GM23338 (cell line): Measurements from ENCODE around the gene ADSS1. TPM values are rescaled to one million over a fixed set of nuclear protein-coding genes. Genes with fewer than 3 reads are reported as not detected.

ENCODE experiments used
- ATAC-seq: fragments of 200-7000 bp; cut with Tn5 transposase; 3 replicates; pipeline ENCODE4 v1.9.1; 2020
- DNase-seq: peaks from one replicate; pipeline ENCODE4 v3.0.0-alpha.2; 2015; ENCODE audit warnings: low spot score
- H2AFZ ChIP-seq: fragments of 200-600 bp; sonication (generic); 2 replicates; pipeline ENCODE4 v1.8.0; 2016; ENCODE audit warnings: antibody characterized with exemption, mild to moderate bottlenecking, moderate library complexity
- H3F3A ChIP-seq: fragments of 200-600 bp; sonication (generic); replicated peaks from 2 replicates; pipeline ENCODE4 v1.8.0; 2017; ENCODE audit warnings: antibody characterized with exemption, mixed run types, low read depth
- H3K27ac ChIP-seq: fragments of 200-600 bp; sonication (generic); 2 replicates; pipeline ENCODE4 v1.6.1; 2016; ENCODE audit warnings: low read depth
- H3K27me3 ChIP-seq: fragments of 200-600 bp; sonication (generic); 2 replicates; pipeline ENCODE4 v1.8.0; 2016; ENCODE audit warnings: mild to moderate bottlenecking, mixed run types, moderate library complexity; ENCODE audit not compliant: insufficient read depth
- H3K36me3 ChIP-seq: fragments of 200-600 bp; sonication (generic); 2 replicates; pipeline ENCODE4 v1.8.0; 2016; ENCODE audit warnings: mild to moderate bottlenecking; ENCODE audit not compliant: insufficient read depth
- H3K4me1 ChIP-seq: fragments of 200-600 bp; sonication (generic); 2 replicates; pipeline ENCODE4 v1.8.0; 2016; ENCODE audit warnings: mild to moderate bottlenecking, moderate library complexity; ENCODE audit not compliant: insufficient read depth
- H3K4me2 ChIP-seq: fragments of 200-600 bp; sonication (generic); 2 replicates; pipeline ENCODE4 v1.7.1; 2017; ENCODE audit warnings: mixed run types
- H3K4me3 ChIP-seq: fragments of 200-600 bp; sonication (generic); 2 replicates; pipeline ENCODE4 v1.6.1; 2016; ENCODE audit warnings: mixed run types
- H3K79me2 ChIP-seq: fragments of 200-600 bp; sonication (generic); replicated peaks from 2 replicates; pipeline ENCODE4 v1.8.0; 2017; ENCODE audit warnings: mild to moderate bottlenecking; ENCODE audit not compliant: insufficient read depth
- H3K9me2 ChIP-seq: fragments of 200-600 bp; sonication (generic); 2 replicates; pipeline ENCODE4 v1.8.0; 2017; ENCODE audit not compliant: insufficient read depth
- H4K20me1 ChIP-seq: fragments of 200-600 bp; sonication (generic); replicated peaks from 2 replicates; pipeline ENCODE4 v1.8.0; 2017; ENCODE audit warnings: mild to moderate bottlenecking; ENCODE audit not compliant: insufficient read depth
- H3K27ac Mint-ChIP-seq: 2 replicates; pipeline ENCODE4 v1.8.0; 2020; ENCODE audit warnings: inconsistent platforms, mild to moderate bottlenecking, moderate library complexity, mixed read lengths
- H3K27me3 Mint-ChIP-seq: 3 replicates; pipeline ENCODE4 v1.8.0; 2022; ENCODE audit warnings: low read depth, mild to moderate bottlenecking, moderate library complexity, mixed read lengths, inconsistent platforms; ENCODE audit not compliant: insufficient read depth, poor library complexity
- H3K36me3 Mint-ChIP-seq: 3 replicates; pipeline ENCODE4 v1.8.0; 2021; ENCODE audit warnings: low read depth, mild to moderate bottlenecking, inconsistent platforms, moderate library complexity, mixed read lengths
- H3K4me1 Mint-ChIP-seq: 3 replicates; pipeline ENCODE4 v1.8.0; 2020; ENCODE audit warnings: mild to moderate bottlenecking, inconsistent platforms, mixed read lengths
- H3K4me3 Mint-ChIP-seq: 3 replicates; pipeline ENCODE4 v1.8.0; 2021; ENCODE audit warnings: moderate library complexity, mild to moderate bottlenecking, inconsistent platforms, mixed read lengths
- H3K9me3 Mint-ChIP-seq: 3 replicates; pipeline ENCODE4 v1.8.0; 2020; ENCODE audit warnings: moderate library complexity, mild to moderate bottlenecking, inconsistent platforms, mixed read lengths
- CREB1 ChIP-seq: fragments of 250-450 bp; sonication (Bioruptor Pico); IDR thresholded peaks from 2 replicates; pipeline ENCODE4 v1.5.0; 2020; ENCODE audit warnings: low read depth, mild to moderate bottlenecking, moderate library complexity
- EZH2 ChIP-seq: fragments of 200-600 bp; sonication (generic); IDR thresholded peaks from one replicate; pipeline ENCODE4 v1.8.0; 2017; ENCODE audit warnings: antibody characterized with exemption, mild to moderate bottlenecking, low read depth; ENCODE audit not compliant: unreplicated experiment
- EZH2phosphoT487 ChIP-seq: fragments of 200-600 bp; sonication (generic); IDR thresholded peaks from one replicate; pipeline ENCODE4 v1.8.1; 2018; ENCODE audit warnings: antibody characterized with exemption; ENCODE audit not compliant: unreplicated experiment
- JUNB ChIP-seq: IDR thresholded peaks from one replicate; pipeline ENCODE4 v1.6.1; 2016; ENCODE audit warnings: antibody characterized with exemption; ENCODE audit not compliant: unreplicated experiment
- NANOG ChIP-seq: IDR thresholded peaks from 2 replicates; pipeline ENCODE4 v1.6.1; 2016; ENCODE audit warnings: antibody characterized with exemption, borderline replicate concordance
- POLR2AphosphoS5 ChIP-seq: IDR thresholded peaks from 2 replicates; pipeline ENCODE4 v1.6.1; 2016; ENCODE audit warnings: antibody characterized with exemption, low read depth
- STAT1 ChIP-seq: IDR thresholded peaks from one replicate; pipeline ENCODE4 v1.6.1; 2016; ENCODE audit warnings: antibody characterized with exemption; ENCODE audit not compliant: unreplicated experiment
- ZNF114 ChIP-seq: fragments of 250-450 bp; sonication (Bioruptor Pico); IDR thresholded peaks from 2 replicates; pipeline ENCODE4 v1.5.0; 2020; ENCODE audit warnings: mild to moderate bottlenecking, moderate library complexity
- ZNF331 ChIP-seq: fragments of 250-450 bp; sonication (Bioruptor Pico); IDR thresholded peaks from 2 replicates; pipeline ENCODE4 v1.5.0; 2020; ENCODE audit warnings: low read depth, mild to moderate bottlenecking, moderate library complexity
- ZNF462 ChIP-seq: fragments of 250-450 bp; sonication (Bioruptor Pico); IDR thresholded peaks from 2 replicates; pipeline ENCODE4 v1.5.0; 2020; ENCODE audit warnings: mild to moderate bottlenecking, moderate library complexity
- polyA plus RNA-seq: library from polyadenylated mRNA; unstranded; fragments of >200 nt; fragmentation: Nextera tagmentation; extraction: Ambion mirVana; gene quantifications from 2 replicates; pipeline ENCODE4 v1.2.1, GENCODE V29; 2016
- total RNA-seq: library from RNA; depleted of rRNA; stranded (reverse); fragments of >200 nt; shearing (Covaris generic); gene quantifications from 2 replicates; pipeline ENCODE4 v1.2.3, GENCODE V29; 2014
- TF ChIP-seq, protein P1 (sequence below): IDR thresholded peaks from 2 replicates; pipeline ENCODE4 v1.6.1; 2016; ENCODE audit warnings: antibody characterized with exemption
- TF ChIP-seq, protein P2 (sequence below): IDR thresholded peaks from one replicate; pipeline ENCODE4 v1.6.1; 2018; ENCODE audit warnings: antibody characterized with exemption; ENCODE audit not compliant: unreplicated experiment
- TF ChIP-seq, protein P3 (sequence below), 2 experiments: fragments of 200-600 bp in 1 of 2; sonication (generic) in 1 of 2; conservative IDR thresholded peaks; 2 replicates each; pipeline versions ENCODE4 v1.5.1 to v1.6.1; 2016 to 2017; ENCODE audit warnings: antibody characterized with exemption in 2 of 2, low read depth in 2 of 2, mild to moderate bottlenecking in 2 of 2, moderate library complexity in 1 of 2

The ADSS1 gene
- total and polyA plus RNA-seq, 2 experiments from 2014 or later: 9.5 to 11.6 TPM

DNA sequence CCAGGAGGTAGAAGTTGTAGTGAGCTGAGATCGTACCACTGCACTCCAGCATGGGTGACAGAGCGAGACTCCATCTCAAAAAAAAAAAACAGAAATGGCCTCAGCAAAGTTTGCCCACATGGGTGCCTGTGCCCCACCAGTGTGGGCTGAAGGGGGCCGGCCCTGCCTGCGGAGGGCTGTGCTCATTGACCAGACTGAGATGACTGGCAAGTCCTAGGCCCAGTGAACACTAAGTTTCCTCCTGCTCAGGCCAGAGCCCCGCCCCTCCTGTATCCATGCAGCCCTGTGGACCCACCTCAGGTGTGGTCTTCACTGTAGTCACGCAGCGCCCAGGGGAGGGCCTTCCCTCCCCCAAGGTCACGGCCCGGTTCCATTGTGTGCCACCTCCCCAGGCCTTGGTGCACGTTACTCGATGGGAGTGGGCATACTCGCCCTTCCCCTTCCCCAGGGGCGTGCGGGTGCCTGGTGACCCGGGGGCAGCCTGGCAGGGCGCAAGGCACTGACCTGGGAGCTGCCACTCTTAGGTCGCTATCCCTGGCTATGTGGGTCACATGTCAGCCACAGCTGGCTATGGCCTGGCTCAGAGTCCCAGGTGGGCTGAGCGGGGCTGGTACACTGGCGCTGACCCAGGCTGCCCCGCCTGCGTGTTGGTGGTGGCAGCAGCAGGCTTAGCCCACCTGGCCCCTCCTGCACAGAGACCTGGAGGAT lies 18.5 kb upstream of the ADSS1 start:
- Mint-ChIP-seq H3K9me3 (peaks cover 19% of the 10 kb centered on the region), H3K4me3 (no peak overlapping the region), H3K36me3 (peaks cover 37% of the 10 kb centered on the region), H3K27ac (no peak overlapping the region), H3K4me1 (peaks cover 13% of the 10 kb centered on the region), H3K27me3 (peaks cover 10% of the 10 kb centered on the region)
- DNase-seq (no peak), ATAC-seq (no peak; the same call in 2 of the 3 replicates)
- no peaks in the 10 kb centered on the region for H4K20me1 ChIP-seq
- no peak overlapping the region for H3K27ac ChIP-seq
- H3F3A ChIP-seq: 0 out of 2 replicates have a peak, but pooled peaks cover 2% of the 10 kb centered on the region
- H3K4me1 ChIP-seq: peaks cover 10% of the 10 kb centered on the region; the same call in 1 of the 2 replicates
- no peak overlapping the region for H2AFZ ChIP-seq
- H3K4me2 ChIP-seq: no peak overlapping the region
- peaks cover 12% of the 10 kb centered on the region; the same call in 1 of the 2 replicates for H3K36me3 ChIP-seq
- no peaks in the 10 kb centered on the region for H3K79me2 ChIP-seq
- no peaks in the 10 kb centered on the region for H3K9me2 ChIP-seq
- TF ChIP-seq EZH2 (no peak), POLR2AphosphoS5 (no peak), JUNB (no peak), NANOG (no peak), EZH2phosphoT487 (no peak), STAT1 (no peak), ZNF462 (no peak), ZNF114 (CRISPR knock-in tag) (no peak), ZNF331 (no peak), CREB1 (CRISPR knock-in tag) (no peak)
- TF ChIP-seq, protein P1, sequence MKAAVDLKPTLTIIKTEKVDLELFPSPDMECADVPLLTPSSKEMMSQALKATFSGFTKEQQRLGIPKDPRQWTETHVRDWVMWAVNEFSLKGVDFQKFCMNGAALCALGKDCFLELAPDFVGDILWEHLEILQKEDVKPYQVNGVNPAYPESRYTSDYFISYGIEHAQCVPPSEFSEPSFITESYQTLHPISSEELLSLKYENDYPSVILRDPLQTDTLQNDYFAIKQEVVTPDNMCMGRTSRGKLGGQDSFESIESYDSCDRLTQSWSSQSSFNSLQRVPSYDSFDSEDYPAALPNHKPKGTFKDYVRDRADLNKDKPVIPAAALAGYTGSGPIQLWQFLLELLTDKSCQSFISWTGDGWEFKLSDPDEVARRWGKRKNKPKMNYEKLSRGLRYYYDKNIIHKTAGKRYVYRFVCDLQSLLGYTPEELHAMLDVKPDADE: no peak
- TF ChIP-seq, protein P2, sequence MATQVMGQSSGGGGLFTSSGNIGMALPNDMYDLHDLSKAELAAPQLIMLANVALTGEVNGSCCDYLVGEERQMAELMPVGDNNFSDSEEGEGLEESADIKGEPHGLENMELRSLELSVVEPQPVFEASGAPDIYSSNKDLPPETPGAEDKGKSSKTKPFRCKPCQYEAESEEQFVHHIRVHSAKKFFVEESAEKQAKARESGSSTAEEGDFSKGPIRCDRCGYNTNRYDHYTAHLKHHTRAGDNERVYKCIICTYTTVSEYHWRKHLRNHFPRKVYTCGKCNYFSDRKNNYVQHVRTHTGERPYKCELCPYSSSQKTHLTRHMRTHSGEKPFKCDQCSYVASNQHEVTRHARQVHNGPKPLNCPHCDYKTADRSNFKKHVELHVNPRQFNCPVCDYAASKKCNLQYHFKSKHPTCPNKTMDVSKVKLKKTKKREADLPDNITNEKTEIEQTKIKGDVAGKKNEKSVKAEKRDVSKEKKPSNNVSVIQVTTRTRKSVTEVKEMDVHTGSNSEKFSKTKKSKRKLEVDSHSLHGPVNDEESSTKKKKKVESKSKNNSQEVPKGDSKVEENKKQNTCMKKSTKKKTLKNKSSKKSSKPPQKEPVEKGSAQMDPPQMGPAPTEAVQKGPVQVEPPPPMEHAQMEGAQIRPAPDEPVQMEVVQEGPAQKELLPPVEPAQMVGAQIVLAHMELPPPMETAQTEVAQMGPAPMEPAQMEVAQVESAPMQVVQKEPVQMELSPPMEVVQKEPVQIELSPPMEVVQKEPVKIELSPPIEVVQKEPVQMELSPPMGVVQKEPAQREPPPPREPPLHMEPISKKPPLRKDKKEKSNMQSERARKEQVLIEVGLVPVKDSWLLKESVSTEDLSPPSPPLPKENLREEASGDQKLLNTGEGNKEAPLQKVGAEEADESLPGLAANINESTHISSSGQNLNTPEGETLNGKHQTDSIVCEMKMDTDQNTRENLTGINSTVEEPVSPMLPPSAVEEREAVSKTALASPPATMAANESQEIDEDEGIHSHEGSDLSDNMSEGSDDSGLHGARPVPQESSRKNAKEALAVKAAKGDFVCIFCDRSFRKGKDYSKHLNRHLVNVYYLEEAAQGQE: no peak
- TF ChIP-seq, protein P3, sequence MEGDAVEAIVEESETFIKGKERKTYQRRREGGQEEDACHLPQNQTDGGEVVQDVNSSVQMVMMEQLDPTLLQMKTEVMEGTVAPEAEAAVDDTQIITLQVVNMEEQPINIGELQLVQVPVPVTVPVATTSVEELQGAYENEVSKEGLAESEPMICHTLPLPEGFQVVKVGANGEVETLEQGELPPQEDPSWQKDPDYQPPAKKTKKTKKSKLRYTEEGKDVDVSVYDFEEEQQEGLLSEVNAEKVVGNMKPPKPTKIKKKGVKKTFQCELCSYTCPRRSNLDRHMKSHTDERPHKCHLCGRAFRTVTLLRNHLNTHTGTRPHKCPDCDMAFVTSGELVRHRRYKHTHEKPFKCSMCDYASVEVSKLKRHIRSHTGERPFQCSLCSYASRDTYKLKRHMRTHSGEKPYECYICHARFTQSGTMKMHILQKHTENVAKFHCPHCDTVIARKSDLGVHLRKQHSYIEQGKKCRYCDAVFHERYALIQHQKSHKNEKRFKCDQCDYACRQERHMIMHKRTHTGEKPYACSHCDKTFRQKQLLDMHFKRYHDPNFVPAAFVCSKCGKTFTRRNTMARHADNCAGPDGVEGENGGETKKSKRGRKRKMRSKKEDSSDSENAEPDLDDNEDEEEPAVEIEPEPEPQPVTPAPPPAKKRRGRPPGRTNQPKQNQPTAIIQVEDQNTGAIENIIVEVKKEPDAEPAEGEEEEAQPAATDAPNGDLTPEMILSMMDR (conservative IDR thresholded peaks at IDR 0.05; ENCODE audit: low read depth in 2 of 2): no peak
- no peaks in the 10 kb centered on the region for H3K27me3 ChIP-seq
- no peak overlapping the region for H3K4me3 ChIP-seq
